NOMO-1 treated with DMSO at 0.1 percent for 48 hours (cell line): ENCODE results near the gene RBM4B.

Experiments used
- DNase-seq: peaks from one replicate; lab custom pipeline; 2025; ENCODE audit not compliant: unreplicated experiment; lab: John Stamatoyannopoulos, UW

The RBM4B gene

DNA sequence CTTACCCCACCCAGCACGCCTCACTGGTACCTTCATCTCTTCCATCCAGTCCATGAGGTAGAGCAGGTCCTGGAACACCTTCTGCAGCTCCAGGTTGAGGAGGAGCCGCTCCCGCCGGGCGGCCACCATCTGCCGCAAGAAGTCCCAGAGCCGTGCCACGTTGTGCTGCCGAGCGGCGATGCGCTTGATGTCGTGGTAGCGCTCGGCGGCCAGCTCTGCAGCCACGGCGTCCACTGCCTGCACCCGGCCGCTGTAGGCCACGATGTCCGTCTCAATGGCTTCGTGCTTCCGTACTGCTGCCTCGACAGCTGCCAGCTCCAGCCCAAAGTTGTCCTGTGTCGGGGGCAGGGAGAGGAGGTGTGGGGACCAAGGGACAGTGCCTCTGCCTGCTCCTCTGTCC is 29.8 kb upstream of the RBM4B start:
- DNase-seq, result no peak

DNA sequence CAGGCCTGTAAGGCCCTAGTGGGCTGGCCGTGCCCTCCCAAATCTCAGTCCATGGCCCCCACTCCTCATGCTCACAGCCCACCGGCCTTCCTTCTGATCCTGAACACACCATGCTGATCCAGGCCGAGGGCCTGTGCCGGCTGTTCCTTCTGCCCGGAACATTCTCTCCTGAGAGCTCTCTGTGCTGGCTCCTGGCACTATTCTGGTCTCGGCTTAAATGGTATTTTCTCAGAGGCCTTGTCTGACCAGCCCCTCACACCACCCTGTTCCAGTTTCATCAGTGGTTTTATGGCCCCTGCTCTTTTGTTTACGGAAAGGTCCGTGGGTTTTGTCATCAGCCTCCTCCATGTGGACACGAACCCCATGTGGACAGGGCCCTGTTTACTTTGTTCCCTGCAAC is 29.3 kb upstream of the RBM4B start:
- DNase-seq, result no peak

DNA sequence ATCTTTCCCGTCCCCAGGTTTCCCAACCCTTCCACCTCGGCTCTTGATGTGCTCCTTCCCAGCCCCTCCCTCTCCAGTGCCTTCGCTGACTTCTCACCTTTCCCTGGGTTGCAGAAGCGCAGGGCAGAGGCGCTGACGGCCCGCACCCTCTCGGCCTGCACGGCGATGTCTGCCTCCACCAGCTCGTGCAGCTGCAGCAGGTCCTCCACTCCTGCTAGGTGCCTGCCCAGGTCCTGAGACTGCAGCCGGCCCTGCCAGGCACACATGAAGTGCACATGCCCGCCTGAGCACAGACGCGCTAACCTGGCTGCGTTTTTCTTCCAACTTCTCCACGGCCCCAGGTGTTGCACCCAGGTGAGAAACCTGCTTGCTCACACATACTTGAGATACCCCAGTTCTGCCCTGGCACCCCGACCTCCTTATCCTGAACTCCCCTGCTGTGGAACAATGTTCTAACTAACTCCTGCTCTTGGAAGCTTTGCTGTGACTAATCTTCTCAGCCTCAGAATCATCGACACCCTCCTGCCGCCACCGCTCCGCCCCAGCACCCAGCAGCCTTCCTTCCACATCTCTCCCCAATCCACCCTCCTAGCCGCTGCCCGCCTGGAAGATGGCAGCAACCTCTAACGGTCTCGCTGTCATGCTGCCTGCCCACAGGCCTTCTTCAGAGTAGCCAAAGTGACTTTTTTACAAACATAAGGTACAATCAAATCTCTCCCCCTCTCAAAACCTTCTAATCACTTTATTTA is 28.1 kb upstream of the RBM4B start:
- DNase-seq, result no peak

DNA sequence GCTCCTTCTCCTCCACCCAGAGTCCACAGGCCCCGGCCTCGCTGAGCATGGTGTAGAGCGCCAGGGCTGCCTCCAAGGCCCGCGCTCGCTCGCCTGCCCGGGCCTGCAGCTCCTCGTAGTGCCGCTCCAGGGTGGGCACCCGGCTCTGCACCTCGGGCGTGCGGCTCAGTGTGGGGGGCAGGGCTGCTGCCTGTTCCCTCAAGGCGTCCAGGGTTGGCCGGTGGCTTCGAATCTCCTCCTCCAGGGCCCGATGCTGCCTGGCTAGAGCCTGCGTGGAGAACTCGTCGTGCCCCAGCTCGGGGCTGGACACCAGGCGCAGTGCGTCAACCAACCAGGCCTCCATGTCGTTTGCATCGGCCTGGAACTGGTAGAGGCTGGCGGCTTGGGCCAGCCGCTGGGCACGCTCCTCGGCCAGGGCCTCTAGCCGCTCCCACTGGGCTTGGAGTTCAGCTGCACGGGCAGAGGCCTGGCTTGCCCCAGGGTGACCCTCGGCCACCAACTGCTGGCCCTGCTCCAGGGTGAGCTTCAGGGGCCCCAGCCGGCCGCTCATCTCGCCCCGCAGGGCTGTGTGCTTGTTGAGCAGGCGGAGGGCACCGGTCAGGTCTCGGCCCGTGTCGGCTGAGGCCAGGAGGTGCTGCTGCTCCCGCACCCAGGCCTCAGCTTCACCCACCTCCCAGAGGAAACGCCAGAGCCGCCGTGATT is 27.1 kb upstream of the RBM4B start:
- DNase-seq, result no peak

DNA sequence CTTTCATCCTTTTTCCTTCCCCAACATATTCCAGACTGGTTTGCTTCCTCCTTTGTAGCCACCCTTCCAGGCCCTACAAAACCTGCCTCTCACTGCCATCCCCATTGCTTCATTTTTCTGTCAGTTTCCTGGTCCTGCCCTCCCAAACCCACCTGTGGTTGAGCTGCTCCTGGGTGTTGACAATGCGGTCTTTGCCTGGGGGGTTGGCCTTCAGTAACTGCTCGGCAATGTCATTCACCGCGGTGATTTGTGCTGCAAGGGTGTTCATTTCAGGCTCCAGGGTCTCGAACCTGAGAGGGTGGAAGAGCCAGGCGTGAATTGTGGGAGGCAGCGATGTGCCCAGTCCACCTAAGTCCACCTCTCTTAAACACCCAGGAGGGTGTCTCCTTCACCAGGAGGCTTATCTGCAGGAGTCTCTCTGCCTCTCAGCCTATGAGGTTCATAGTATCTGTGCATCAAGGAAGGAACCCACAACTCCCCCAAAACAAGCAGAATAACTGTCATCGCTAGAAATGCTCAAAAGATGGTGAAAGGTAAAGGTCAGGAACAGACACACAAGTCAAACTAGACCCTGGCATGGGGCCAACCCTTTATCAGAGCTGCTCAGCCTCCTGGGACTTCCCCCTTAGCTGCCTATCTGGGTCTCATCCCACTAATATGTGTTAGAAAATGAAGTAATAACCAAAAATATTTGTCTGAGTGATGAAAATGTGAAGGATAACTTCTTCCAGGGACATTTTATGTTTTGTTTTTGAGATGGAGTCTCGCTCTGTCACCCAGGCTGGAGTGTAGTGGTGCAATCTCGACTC is 23.9 kb upstream of the RBM4B start:
- DNase-seq, result no peak

DNA sequence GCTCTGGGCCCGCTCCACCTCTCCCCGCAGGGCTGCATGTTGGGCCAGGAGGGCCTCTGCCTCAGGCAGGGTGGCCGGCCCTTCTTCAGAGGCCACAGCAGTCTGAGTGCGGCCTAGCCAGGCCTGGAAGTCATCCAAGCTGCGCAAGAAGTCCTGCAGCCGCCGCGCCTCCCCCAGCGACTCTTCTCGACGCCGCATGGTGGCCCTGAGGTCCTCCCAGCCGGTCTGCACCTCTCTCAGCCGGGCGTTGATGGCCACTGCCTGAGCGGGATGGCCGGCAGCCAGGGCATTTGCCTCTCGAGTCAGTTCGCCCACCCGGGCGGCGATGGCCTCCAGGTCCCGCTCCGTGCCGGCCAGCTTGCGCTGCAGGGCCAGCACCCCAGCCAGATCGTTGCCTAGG is 23.1 kb upstream of the RBM4B start:
- DNase-seq, result no peak

DNA sequence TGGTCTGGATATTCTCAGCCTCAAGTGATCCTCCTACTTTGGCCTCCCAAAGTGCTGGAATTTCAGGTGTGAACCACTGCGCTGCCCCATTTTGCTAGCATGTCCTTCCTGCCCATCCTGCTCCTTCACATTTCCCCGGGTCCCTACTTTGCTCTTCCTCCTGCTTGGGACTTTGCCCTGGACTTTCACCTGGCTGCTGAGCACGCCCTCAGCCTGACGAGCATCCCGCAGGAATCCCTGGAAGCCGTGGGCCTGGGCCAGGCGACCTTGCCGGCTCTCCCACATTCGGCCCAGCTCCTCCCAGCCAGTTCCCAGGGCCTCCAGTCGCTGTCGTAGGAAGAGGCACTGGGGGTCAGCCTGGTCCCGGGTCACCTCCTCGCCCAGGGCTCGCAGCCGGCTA is 22.6 kb upstream of the RBM4B start:
- DNase-seq, result no peak

DNA sequence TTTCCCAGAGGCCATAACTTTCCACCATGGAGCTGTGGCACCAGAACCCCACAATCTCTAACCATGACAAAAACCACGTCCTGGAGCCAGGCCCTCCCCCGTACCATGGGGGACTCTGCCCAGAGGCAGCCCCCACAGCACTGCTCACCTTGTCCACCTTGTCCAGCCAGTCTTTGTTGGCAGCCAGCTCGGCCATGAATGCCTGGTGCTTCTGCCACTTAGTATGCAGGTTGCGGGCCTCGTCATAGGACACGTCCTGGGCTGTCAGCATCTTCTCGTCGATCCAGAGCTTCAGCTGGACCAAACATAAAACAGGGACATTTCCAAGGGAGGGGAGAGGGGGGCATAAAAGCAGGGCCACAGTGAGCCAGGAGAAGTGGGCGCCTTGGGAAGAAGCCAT is 20.8 kb upstream of the RBM4B start:
- no peak for DNase-seq

DNA sequence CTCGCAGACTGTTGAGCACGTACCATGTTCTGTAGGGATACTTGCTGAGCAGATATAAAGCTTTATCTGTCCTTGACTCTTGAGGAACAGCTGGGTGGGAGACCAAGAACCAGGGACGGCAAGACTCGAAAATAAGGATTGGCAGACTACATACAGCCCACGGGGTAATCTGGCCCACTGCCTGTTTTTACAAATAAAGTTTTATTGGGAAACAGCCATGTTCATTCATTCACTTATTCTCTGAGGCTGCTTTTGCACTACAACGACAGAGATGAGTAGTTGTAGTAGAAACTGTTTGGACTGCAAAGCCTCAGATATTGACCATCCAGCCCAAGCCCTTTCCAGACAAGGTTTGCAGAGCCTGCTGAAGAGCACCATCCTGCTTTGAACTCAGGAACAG is 20.3 kb upstream of the RBM4B start:
- DNase-seq, result no peak

DNA sequence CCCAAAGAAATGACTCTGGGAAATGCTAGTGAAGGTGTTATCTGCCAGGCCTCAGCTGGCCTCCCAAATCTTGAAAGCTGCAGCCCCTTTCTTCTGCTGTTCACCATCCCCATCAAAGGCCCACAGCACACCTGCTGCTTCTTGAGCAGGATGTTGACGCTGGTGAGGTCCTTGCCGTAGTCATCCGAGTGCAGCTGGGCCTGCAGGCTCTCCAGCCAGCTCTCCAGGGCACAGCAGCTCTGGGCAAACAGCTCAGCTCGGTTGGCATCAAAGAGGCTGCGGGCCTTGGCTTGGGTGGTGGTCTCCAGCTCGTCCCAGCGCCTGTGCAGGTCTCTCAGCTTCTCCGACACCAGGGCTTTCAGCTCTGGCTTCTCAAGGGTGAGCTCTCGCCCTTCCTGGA is 18.5 kb upstream of the RBM4B start:
- DNase-seq, result no peak

DNA sequence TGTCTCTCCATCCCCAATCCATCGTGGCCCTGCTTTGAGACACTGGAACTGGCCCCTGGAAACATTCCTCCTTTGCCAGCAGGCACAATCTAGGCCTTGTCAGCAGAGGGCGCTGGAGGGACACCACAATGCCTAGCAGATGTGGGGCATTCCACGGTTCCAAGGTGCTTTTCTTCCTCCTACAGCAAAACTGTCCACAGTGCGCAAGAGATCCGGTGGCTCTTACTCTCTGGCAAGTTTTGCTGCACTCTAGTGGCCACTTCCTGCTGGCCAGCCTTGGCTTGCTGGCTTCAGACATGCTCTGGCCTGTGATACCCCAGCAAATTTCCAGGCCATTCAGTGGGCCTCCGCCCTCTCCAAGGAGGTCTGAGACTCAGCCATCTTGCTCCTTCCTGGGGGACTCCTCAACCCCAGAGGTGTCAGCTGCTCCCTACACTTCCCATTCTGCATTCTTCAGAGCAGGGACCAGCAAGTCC is 17.1 kb upstream of the RBM4B start:
- peak; percentile 86 for DNase-seq

DNA sequence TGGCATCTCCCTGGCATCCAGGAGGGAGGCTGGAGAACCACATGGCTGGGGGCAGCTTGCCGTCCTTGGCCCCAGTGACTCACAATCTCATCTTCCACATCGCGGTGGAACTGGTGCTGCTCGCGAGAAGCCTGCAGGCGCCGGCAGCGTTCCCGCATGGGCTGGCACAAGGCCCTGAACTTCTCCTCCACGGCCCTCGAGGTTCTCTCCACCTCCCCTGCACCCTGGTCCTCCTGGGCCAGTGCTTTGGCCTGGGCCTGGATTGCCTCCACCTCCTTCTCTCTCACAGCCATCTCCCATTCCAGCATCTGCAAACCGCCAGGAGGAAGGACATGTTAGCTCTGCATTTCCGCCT is 16.3 kb upstream of the RBM4B start:
- no peak for DNase-seq

DNA sequence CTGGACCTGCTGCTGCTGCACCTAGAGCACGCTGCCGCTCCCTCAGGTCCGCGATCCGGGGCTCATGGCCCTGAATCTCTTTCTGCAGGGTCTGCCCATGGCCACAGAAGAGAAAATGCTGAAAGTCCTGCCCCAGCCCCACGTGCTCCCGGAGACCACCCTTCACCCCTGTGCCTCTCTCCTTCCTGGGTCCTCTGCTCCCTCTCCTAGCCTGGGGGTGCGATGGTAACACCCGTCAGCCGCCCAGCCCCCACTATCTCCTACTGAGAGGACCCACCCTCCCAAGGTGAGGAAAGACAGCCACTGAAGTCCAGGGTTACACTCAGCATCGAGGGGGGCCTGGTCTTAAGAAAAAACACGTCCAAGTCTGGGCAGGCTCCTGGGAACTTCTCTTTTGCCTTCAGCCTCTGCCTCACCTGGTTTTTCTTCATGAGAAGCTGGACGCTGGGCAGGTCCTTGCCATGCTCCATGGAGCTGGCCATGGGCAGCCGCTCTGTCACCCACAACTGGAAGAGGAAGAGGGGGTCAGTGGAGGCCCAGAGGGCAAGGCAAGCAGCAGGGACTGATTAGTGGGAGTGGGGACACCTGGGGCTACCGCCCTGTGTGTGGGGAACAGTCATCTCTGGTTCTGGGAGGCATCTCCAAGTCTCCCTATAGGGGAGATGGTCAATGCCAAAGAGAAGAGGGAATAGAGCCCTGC is 15.8 kb upstream of the RBM4B start:
- no peak for DNase-seq

DNA sequence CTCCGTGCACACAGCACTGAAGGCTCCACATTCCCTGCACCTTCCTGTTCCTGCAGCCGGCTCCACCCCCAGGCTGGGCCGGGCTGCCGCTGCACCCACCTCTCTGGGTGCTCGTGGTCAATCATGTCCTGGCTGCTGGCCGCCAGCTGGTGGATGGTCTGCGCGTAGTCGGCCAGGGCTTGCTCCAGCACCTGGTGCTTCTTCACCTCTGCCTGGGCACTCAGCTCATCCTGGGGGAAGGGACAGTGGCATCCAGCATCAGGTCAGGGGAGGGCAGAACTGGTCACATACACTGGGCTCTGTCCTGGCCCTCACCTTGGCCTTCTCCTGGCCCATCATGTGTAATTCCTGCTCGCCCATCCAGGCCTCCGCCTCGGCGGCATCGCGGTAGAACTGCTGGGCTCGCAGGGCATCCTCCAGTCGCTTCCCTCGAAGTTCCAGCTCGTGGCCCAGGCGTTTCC is 15.2 kb upstream of the RBM4B start:
- no peak for DNase-seq

DNA sequence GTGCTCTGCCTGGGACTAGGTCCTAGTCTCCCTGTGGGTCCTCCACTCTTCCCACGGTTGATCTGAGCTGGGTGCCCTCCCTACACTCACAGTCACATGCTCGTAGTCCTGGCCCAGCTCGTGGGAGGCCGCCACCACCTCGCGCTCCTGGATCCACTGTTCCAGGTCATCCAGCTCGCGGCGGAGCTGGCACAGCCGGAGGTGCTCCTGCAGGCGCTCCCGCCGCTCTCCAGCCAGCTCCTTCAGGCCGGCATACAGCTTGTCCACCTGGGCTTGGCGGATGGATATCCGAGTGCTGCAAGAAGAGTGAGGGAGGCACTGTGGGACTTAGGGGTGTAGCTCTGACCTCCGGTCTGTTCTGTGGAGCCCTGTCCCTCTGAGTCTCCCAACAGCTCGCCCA is 14.8 kb upstream of the RBM4B start:
- no peak for DNase-seq

DNA sequence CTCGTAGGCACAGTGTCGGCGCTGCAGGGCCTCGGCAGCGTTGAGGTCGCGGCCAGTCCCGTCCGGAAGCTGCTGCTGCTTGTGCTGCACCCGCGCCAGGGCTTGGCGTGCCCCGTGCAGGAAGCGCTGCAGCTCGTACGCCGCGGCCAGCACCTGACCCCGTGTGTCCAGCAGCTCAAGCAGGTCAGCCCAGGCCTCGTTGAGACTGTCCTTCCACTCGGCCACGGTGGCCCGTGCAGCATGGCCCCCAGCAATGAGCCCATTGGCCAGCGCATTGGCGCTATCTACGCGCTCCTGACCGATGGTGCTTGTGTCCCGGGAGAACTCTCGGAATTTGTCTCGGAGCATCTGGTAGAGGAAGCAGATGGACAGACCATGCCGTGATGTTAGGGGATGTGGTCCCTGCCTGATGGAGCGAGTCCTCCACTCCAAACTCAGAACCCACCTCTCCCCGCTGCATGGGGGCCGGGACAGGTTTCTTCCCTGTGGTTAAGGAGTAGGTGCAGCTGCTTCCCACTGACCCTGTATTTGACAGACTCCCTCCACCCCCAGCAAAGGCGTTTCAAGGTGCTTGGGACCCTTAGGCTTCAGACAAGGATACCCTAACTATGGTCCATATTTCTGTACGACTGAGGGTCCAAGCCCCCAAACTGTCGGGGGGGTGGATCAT is 13.8 kb upstream of the RBM4B start:
- DNase-seq, result no peak

DNA sequence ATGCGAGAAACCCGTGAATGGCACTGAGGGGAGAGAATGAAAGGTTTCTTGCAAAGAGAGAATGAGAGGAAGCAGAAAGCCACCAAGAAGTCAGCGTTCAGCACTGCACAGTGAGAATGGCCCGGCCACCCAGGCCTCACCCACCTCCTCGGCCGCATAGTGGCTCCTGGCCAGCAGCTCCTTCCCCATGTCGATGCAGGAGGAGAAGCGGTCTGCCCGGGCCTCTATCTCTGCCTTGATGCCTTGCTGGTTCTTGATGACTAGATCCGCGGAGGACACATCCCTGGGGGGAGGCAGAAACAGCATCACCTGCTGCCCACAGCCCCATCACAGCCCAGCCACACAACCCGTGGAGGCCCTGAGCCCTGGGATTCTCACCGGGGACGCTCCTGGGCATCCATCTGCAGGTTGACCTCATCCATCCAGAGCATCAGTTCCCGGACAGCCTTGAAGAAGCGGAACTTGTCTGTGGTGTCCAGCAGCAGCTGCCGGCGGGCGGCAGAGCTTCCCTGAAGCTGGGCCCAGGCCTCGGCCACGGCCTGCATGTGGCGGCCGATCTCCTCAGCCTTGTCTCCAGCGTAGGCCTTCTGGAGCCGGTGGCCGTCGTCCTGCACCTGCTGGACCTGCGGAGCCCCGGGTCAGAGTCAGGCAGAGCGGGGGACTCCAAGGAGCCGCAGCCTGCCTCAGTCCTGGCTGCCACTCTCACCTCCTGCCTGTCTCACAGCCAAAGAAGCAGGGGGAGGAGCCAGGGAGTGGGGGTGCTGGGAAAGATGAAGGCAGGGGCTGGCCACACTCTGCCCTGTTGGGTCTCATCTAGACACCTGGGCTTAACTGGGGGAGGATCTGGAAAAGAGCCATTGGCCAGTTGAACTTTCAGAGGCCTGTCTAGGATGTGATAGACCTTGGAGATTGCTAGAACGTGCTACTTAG is 12.2 kb upstream of the RBM4B start:
- DNase-seq, result no peak

DNA sequence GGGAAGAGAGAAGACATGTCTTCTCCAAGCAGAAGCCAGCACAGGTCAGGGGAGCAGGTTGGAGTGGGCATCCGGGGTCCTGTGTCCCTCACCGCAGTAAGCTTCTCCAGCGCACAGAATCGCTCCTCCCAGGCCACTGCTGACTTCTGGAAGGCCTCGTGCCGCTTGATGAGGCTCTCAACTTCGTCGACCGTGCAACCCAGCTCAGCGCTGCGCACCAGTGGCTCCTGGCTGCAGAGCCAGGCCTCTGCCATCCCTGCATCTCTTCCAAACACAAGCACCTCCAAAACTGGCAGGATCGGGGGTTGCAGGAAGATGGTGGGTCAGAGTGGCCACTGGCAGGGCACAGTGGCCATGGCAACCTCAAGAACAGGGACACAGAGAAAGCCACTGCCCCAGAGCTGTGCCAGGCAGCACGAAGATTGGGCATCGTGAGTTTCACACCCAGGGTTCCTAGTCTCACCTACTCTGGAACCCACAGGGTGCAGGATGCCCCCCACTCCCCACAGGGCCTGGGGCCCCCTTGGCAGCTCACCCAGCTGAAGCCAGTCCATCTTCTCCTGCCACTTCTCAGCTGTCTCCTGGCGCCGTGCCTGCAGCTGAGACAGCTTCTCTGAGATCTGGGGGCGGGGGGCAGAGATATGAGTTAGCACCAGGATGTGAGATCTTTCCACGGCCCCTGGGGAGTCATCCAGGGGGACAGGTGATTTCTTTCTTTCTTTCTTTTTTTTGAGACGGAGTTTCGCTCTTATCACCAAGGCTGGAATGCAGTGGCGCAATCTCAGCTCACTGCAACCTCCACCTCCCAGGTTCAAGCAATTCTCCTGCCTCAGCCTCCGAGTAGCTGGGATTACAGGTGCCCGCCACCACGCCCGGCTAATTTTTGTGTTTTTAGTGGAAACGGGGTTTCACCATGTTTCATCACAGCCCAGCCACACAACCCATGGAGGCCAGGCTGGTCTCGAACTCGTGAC is 11.2 kb upstream of the RBM4B start:
- no peak for DNase-seq
